Heart right ventricle (tissue), 16 donors: ENCODE data around the gene EIF4G2. TPM values are rescaled to one million over a fixed set of nuclear protein-coding genes. Genes with fewer than 3 reads are reported as not detected.

Experiments
- ATAC-seq, 8 donors: fragments of 200-7000 bp; cut with Tn5 transposase; one replicate each; pipeline ENCODE4 v1.9.1; 2020; ENCODE audit warnings: mild to moderate bottlenecking in 8 of 8, moderate library complexity in 8 of 8, moderate number of reproducible peaks in 1 of 8
- DNase-seq, 2 donors: peaks; one replicate each; pipeline ENCODE4 v3.0.0-alpha.2; 2020
- H3K27ac ChIP-seq, 10 donors: fragments of 200-600 bp; sonication (generic) in 2 of 10; one replicate each; pipeline versions ENCODE4 v1.5.0 to v1.8.0; 2020 to 2022; ENCODE audit warnings: mild to moderate bottlenecking in 3 of 10
- H3K27me3 ChIP-seq, 7 donors: fragments of 200-600 bp; one replicate each; pipeline ENCODE4 v1.8.0; 2021 to 2022; ENCODE audit warnings: mild to moderate bottlenecking in 2 of 7
- H3K36me3 ChIP-seq, 9 donors: fragments of 200-600 bp; sonication (generic) in 1 of 9; one replicate each; pipeline versions ENCODE4 v1.5.0 to v1.8.0; 2020 to 2022; ENCODE audit warnings: mild to moderate bottlenecking in 2 of 9
- H3K4me1 ChIP-seq, 9 donors: fragments of 200-600 bp; sonication (generic) in 1 of 9; one replicate each; pipeline versions ENCODE4 v1.5.0 to v1.8.0; 2020 to 2022; ENCODE audit warnings: mild to moderate bottlenecking in 4 of 9
- H3K4me3 ChIP-seq, 10 donors: fragments of 200-600 bp; sonication (generic) in 2 of 10; one replicate each; pipeline versions ENCODE4 v1.5.0 to v1.8.0; 2020 to 2022; ENCODE audit warnings: mild to moderate bottlenecking in 7 of 10, moderate library complexity in 2 of 10
- H3K9me3 ChIP-seq, 11 donors: fragments of 200-600 bp in 10 of 11; sonication (generic) in 2 of 11; one replicate each; pipeline versions ENCODE4 v1.5.0 to v1.8.0; 2013 to 2022; ENCODE audit warnings: mild to moderate bottlenecking in 2 of 11, control low read depth in 1 of 11, moderate library complexity in 1 of 11
- WGBS, 2 donors: extraction: QIAGEN DNeasy Blood & Tissue Kit; methylation state at CpG; one replicate each; pipeline ENCODE4 v1.1.7; 2013; ENCODE audit warnings: inconsistent platforms in 1 of 2; 5-methylcytosine and 5-hydroxymethylcytosine counted together
- intact Hi-C, 10 donors: fragments of 100-400 bp; cut with DNase I; formaldehyde crosslinking; loops; one replicate each; pipeline versions ENCODE4 v1.11.1 to v1.14.2; 2022
- polyA plus RNA-seq, 2 donors: library from polyadenylated mRNA; stranded (reverse); fragments of 200-250 nt; gene quantifications; one replicate each; pipeline ENCODE4 v1.2.3, GENCODE V29; 2013
- total RNA-seq, 10 donors: library from RNA; stranded (reverse); fragmentation: NEBNext Ultra II Directional in 3 of 10; extraction: Animal tissue kit (Norgen Biotek cat#: 25700) in 3 of 10; gene quantifications; one replicate each; pipeline versions ENCODE4 v1.2.1 to v1.2.4, GENCODE V29; 2021 to 2023
- TF ChIP-seq, protein P1 (sequence below), 9 donors: fragments of 200-600 bp; sonication (generic) in 2 of 9; IDR thresholded peaks; one replicate each; pipeline versions ENCODE4 v1.5.0 to v1.8.0; 2021 to 2022; ENCODE audit warnings: antibody characterized with exemption in 9 of 9, mild to moderate bottlenecking in 5 of 9, moderate library complexity in 1 of 9
- donor health status: Arrhythmogenic right ventricular cardiomyopathy.
- donor health status: ischemic (EF 13 %, LVEDD 7.1; RV severe dilation, severe dysfunction).
- donor health status: healthy with polysubstance abuse.
- donor health status: DM: no; HTN: yes; CAD: no.
- donor health status: DM: no; HTN: no; CAD: no.
- donor health status: ischemic (EF 25% LVEDD 6.9; RV normal size, moderate dysfunction).
- donor health status: ischemic (EF 25% LVEDD 5.7; RV mildly dilated, moderate dysfunction).
- donor health status: healthy.
- donor health status: DM: yes; HTN: yes; CAD: no.
- donor health status: Ischemic cardiomyopathy.
- donor health status: ischemic (EF 35%, LVEDD 5.7; RV mildly dilated, moderate dysfunction).
- donor health status: nonischemic (EF 11% LVEDD 7.7; RV severe dilation, severe dysfunction).
- donor health status: DM: yes; HTN: yes; CAD: no.
- donor health status: PGD.
- donor health status: ischemic (EF 29% LVEDD 5.4; RV normal size, mild dysfunction).
- donor health status: nonischemic (EF 23%, LVEDD 6.1; RV moderate dilation, normal function).

EIF4G2 gene
- total and polyA plus RNA-seq, 12 donors = 119 to 1,076 (median 906) TPM

- intact Hi-C loops = no loop called here
- no peak overlapping the region for H3K4me3 ChIP-seq
- no peak for ATAC-seq
- DNase-seq = no peak
- no peaks in the 10 kb centered on the region for H3K9me3 ChIP-seq
- no peaks in the 10 kb centered on the region for H3K27me3 ChIP-seq
- TF ChIP-seq, protein P1, sequence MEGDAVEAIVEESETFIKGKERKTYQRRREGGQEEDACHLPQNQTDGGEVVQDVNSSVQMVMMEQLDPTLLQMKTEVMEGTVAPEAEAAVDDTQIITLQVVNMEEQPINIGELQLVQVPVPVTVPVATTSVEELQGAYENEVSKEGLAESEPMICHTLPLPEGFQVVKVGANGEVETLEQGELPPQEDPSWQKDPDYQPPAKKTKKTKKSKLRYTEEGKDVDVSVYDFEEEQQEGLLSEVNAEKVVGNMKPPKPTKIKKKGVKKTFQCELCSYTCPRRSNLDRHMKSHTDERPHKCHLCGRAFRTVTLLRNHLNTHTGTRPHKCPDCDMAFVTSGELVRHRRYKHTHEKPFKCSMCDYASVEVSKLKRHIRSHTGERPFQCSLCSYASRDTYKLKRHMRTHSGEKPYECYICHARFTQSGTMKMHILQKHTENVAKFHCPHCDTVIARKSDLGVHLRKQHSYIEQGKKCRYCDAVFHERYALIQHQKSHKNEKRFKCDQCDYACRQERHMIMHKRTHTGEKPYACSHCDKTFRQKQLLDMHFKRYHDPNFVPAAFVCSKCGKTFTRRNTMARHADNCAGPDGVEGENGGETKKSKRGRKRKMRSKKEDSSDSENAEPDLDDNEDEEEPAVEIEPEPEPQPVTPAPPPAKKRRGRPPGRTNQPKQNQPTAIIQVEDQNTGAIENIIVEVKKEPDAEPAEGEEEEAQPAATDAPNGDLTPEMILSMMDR (IDR thresholded peaks at IDR 0.05) = no peak
- H3K36me3 ChIP-seq = peaks cover 0 to 100% (median 0%) of the 10 kb centered on the region in 9 donors
- WGBS, 2 donors = 89 to 93% methylated on average over 1 of the region's 1 CpG
- no peak overlapping the region for H3K27ac ChIP-seq
- peaks cover 0 to 3% (median 0%) of the 10 kb centered on the region in 9 donors for H3K4me1 ChIP-seq
Measured at GRCh38 chr11:10758957-10759356, 49.8 kb downstream of the EIF4G2 start.

DNA sequence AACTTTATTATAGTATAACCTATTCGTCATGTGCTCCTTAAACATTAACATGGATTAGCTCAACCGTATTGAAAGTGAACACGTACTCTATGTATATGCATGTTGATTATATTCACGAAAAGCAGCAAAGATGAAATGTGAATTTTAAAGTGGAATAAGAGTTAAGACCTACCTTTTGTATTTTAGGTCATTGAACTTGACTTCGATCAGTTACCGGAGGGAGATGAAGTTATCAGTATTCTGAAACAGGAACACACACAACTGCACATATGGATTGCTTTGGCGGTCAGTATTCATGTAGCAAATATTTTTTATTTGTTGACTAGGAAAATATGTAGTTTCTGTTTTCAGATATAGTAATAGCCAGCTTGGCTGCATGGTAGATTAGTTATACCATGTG is 56.2 kb downstream of the EIF4G2 start:
- intact Hi-C loops = no loop called here
- no peak for DNase-seq
- 90 to 92% methylated on average over 7 of the region's 7 CpGs for WGBS, 2 donors
- TF ChIP-seq, protein P1 (IDR thresholded peaks at IDR 0.05) = no peak
- H3K36me3 ChIP-seq = peaks cover 0 to 47% (median 0%) of the 10 kb centered on the region in 9 donors
- ATAC-seq = no peak
- H3K4me3 ChIP-seq = peak overlapping the region in 6 of 10 donors; percentile 55 to 92 (median 89)
- peaks cover 0 to 34% (median 17%) of the 10 kb centered on the region in 9 donors for H3K4me1 ChIP-seq
- no peaks in the 10 kb centered on the region for H3K9me3 ChIP-seq
- H3K27ac ChIP-seq = no peak overlapping the region
- H3K27me3 ChIP-seq = no peaks in the 10 kb centered on the region

GRCh38 chr11:10752061-10752460 is 56.7 kb downstream of the EIF4G2 start:
- WGBS, 2 donors = 41 to 52% methylated on average over 2 of the region's 2 CpGs
- no peak for DNase-seq
- no peaks in the 10 kb centered on the region for H3K9me3 ChIP-seq
- peaks cover 0 to 34% (median 17%) of the 10 kb centered on the region in 9 donors for H3K4me1 ChIP-seq
- TF ChIP-seq, protein P1 (IDR thresholded peaks at IDR 0.05) = no peak
- no peak for ATAC-seq
- H3K27ac ChIP-seq = peak overlapping the region in 7 of 10 donors; percentile 89 to 97 (median 94)
- peak overlapping the region; percentile 55 to 98 (median 85) for H3K4me3 ChIP-seq
- intact Hi-C loops = no loop called here
- no peaks in the 10 kb centered on the region for H3K27me3 ChIP-seq
- H3K36me3 ChIP-seq = peaks cover 0 to 43% (median 0%) of the 10 kb centered on the region in 9 donors

GRCh38 chr11:10751581-10751940 is 57.2 kb downstream of the EIF4G2 start:
- 0 to 1% methylated on average over 14 of the region's 14 CpGs for WGBS, 2 donors
- intact Hi-C loops = no loop called here
- Histone ChIP-seq H3K4me1 (peaks cover 0 to 34% (median 17%) of the 10 kb centered on the region in 9 donors), H3K36me3 (peaks cover 0 to 38% (median 0%) of the 10 kb centered on the region in 9 donors), H3K9me3 (no peaks in the 10 kb centered on the region), H3K27me3 (no peaks in the 10 kb centered on the region), H3K27ac (peak overlapping the region; percentile 80 to 97 (median 94)), H3K4me3 (peak overlapping the region; percentile 55 to 98 (median 85))
- DNase-seq (no peak), ATAC-seq (peak; percentile 4 to 43 (median 30))
- TF ChIP-seq, protein P1 (IDR thresholded peaks at IDR 0.05) = no peak
